Germinal center (tissue), 1 donor: ENCODE results near the gene FAAH.
A peak's percentile ranks its signal among the peaks of the same experiment; 100 is the strongest.

Experiments used
- DNase-seq: peaks from one replicate; pipeline ENCODE4 v3.0.0; 2012; ENCODE audit warnings: mixed read lengths, low spot score

Gene FAAH

GRCh38 chr1:46401154-46401913, 7.2 kb downstream of the FAAH start:
- DNase-seq = no peak

GRCh38 chr1:46401964-46402626, 8.0 kb downstream of the FAAH start:
- DNase-seq = no peak

GRCh38 chr1:46403916-46404315, 9.8 kb downstream of the FAAH start:
- no peak for DNase-seq

- DNase-seq = no peak
These were observed 10.5 kb downstream of the FAAH start for GRCh38 chr1:46404482-46405196.

- no peak for DNase-seq
These were observed 11.1 kb downstream of the FAAH start for GRCh38 chr1:46405197-46405555.

- no peak for DNase-seq
These were observed 11.6 kb downstream of the FAAH start for GRCh38 chr1:46405724-46406123.

- no peak for DNase-seq
These were observed 12.9 kb downstream of the FAAH start for GRCh38 chr1:46406881-46407608.

- DNase-seq = no peak
These were observed 13.5 kb downstream of the FAAH start for GRCh38 chr1:46407636-46408035.

- DNase-seq = no peak
These were observed 14.4 kb downstream of the FAAH start for GRCh38 chr1:46408356-46409062.

GRCh38 chr1:46409063-46409372, 14.9 kb downstream of the FAAH start:
- no peak for DNase-seq

- DNase-seq = no peak
These were observed 16.3 kb downstream of the FAAH start for GRCh38 chr1:46410156-46411009.

- DNase-seq = no peak
These were observed 16.9 kb downstream of the FAAH start for GRCh38 chr1:46411010-46411405.

GRCh38 chr1:46411601-46412341, 17.7 kb downstream of the FAAH start:
- DNase-seq = no peak

- DNase-seq = no peak
These were observed 18.9 kb downstream of the FAAH start for GRCh38 chr1:46412893-46413595.

GRCh38 chr1:46413596-46413985, 19.5 kb downstream of the FAAH start:
- peak; percentile 45 for DNase-seq

- DNase-seq = no peak
These were observed 21.4 kb downstream of the FAAH start for GRCh38 chr1:46415514-46415913.

GRCh38 chr1:46418976-46419375, 24.9 kb downstream of the FAAH start:
- no peak for DNase-seq

GRCh38 chr1:46420533-46420915, 26.4 kb downstream of the FAAH start:
- DNase-seq = no peak

- no peak for DNase-seq
These were observed 27.6 kb downstream of the FAAH start for GRCh38 chr1:46421739-46422138.
